HEK293 (cell line): ENCODE data around the gene ZNF22.

ENCODE experiments used
- MYNN ChIP-seq: fragments of 450-650 bp; formaldehyde crosslinking; IDR thresholded peaks from 2 replicates; pipeline ENCODE4 v1.5.1; 2016; ENCODE audit warnings: missing biosample characterization, missing genetic modification characterization, borderline replicate concordance
- SP2 ChIP-seq: fragments of 450-650 bp; formaldehyde crosslinking; IDR thresholded peaks from 2 replicates; pipeline ENCODE4 v1.5.1; 2016; ENCODE audit warnings: missing biosample characterization, missing genetic modification characterization
- ZBTB8A ChIP-seq: fragments of 450-650 bp; formaldehyde crosslinking; IDR thresholded peaks from 2 replicates; pipeline ENCODE4 v1.5.1; 2016; ENCODE audit warnings: missing biosample characterization, missing genetic modification characterization
- ZNF112 ChIP-seq: fragments of 450-650 bp; formaldehyde crosslinking; IDR thresholded peaks from 2 replicates; pipeline ENCODE4 v1.5.0; 2017; ENCODE audit warnings: missing biosample characterization, missing genetic modification characterization
- ZNF138 ChIP-seq: fragments of 450-650 bp; formaldehyde crosslinking; IDR thresholded peaks from 2 replicates; pipeline ENCODE4 v1.5.1; 2016; ENCODE audit warnings: missing biosample characterization, missing genetic modification characterization, borderline replicate concordance
- ZNF2 ChIP-seq: fragments of 450-650 bp; formaldehyde crosslinking; IDR thresholded peaks from 2 replicates; pipeline ENCODE4 v1.5.1; 2016; ENCODE audit warnings: missing biosample characterization, missing genetic modification characterization
- ZNF391 ChIP-seq: fragments of 450-650 bp; formaldehyde crosslinking; IDR thresholded peaks from 2 replicates; pipeline ENCODE4 v1.5.1; 2016; ENCODE audit warnings: low read depth, missing biosample characterization, missing genetic modification characterization, borderline replicate concordance
- ZNF549 ChIP-seq: fragments of 450-650 bp; IDR thresholded peaks from 2 replicates; pipeline ENCODE4 v1.5.1; 2018; ENCODE audit warnings: missing biosample characterization, missing genetic modification characterization, mild to moderate bottlenecking, inconsistent platforms, moderate library complexity
- TF ChIP-seq, protein P1 (sequence below): fragments of 450-650 bp; formaldehyde crosslinking; IDR thresholded peaks from 2 replicates; pipeline ENCODE4 v1.5.1; 2016; ENCODE audit warnings: missing biosample characterization, missing genetic modification characterization
- TF ChIP-seq, protein P2 (sequence below): fragments of 450-650 bp; formaldehyde crosslinking; IDR thresholded peaks from 2 replicates; pipeline ENCODE4 v1.5.1; 2016; ENCODE audit warnings: missing biosample characterization, missing genetic modification characterization
- TF ChIP-seq, protein P3 (sequence below): fragments of 450-650 bp; formaldehyde crosslinking; IDR thresholded peaks from 2 replicates; pipeline ENCODE4 v1.5.1; 2016; ENCODE audit warnings: missing biosample characterization, missing genetic modification characterization

DNA sequence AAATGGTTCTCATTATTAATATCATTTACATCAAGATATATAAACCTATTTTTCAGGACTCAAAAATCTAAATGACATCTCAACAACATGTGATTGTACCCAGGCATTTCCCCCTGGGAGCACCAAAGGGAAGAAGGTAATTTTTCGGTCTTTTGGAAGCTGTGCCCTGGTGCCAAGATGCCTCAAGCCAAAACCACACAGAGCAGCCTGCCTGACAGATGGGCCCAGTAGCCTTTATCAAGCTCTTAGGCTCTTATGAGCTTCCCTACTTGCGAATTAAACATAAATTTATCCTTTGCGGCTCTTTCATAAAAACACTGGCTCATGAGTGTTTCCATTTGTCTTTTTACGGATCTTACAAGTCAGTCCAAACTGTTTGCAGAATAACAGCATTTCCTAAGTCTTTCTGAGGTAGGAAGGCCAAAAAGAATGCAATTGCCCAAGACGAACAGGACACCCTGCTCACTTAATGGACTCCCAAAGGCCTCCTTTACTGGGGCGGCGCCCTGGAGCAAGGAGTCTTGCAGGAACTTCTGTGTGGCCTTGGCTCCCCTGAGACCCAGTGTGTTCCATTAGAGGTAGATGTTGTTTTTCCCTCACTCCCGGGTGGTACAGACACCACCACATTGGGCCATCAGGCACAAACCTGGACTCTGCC is 45.2 kb upstream of the ZNF22 start:
- TF ChIP-seq ZNF2 (no peak), MYNN (tag by site-specific recombination) (no peak), ZBTB8A (tag by site-specific recombination) (no peak), SP2 (tag by site-specific recombination) (no peak), ZNF138 (tag by site-specific recombination) (no peak), ZNF112 (no peak), ZNF549 (tag by site-specific recombination) (no peak), ZNF391 (tag by site-specific recombination) (no peak)
- TF ChIP-seq, protein P1, sequence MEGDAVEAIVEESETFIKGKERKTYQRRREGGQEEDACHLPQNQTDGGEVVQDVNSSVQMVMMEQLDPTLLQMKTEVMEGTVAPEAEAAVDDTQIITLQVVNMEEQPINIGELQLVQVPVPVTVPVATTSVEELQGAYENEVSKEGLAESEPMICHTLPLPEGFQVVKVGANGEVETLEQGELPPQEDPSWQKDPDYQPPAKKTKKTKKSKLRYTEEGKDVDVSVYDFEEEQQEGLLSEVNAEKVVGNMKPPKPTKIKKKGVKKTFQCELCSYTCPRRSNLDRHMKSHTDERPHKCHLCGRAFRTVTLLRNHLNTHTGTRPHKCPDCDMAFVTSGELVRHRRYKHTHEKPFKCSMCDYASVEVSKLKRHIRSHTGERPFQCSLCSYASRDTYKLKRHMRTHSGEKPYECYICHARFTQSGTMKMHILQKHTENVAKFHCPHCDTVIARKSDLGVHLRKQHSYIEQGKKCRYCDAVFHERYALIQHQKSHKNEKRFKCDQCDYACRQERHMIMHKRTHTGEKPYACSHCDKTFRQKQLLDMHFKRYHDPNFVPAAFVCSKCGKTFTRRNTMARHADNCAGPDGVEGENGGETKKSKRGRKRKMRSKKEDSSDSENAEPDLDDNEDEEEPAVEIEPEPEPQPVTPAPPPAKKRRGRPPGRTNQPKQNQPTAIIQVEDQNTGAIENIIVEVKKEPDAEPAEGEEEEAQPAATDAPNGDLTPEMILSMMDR (tag by site-specific recombination) = no peak
- TF ChIP-seq, protein P2, sequence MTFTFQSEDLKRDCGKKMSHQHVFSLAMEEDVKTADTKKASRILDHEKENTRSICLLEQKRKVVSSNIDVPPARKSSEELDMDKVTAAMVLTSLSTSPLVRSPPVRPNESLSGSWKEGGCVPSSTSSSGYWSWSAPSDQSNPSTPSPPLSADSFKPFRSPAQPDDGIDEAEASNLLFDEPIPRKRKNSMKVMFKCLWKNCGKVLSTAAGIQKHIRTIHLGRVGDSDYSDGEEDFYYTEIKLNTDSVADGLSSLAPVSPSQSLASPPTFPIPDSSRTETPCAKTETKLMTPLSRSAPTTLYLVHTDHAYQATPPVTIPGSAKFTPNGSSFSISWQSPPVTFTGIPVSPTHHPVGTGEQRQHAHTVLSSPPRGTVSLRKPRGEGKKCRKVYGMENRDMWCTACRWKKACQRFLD = no peak
- TF ChIP-seq, protein P3, sequence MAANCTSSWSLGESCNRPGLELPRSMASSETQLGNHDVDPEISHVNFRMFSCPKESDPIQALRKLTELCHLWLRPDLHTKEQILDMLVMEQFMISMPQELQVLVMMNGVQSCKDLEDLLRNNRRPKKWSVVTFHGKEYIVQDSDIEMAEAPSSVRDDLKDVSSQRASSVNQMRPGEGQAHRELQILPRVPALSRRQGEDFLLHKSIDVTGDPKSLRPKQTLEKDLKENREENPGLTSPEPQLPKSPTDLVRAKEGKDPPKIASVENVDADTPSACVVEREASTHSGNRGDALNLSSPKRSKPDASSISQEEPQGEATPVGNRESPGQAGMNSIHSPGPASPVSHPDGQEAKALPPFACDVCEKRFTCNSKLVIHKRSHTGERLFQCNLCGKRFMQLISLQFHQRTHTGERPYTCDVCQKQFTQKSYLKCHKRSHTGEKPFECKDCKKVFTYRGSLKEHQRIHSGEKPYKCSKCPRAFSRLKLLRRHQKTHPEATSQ (tag by site-specific recombination) = no peak
